Hepatocyte (in vitro differentiated cells): Measurements from ENCODE around the gene RPTOR.

Experiments
- CTCF ChIP-seq: fragments of 200-600 bp; sonication (generic); IDR thresholded peaks from 2 replicates; pipeline ENCODE4 v1.5.1; 2016; ENCODE audit warnings: antibody characterized with exemption, mild to moderate bottlenecking; ENCODE audit not compliant: poor library complexity
- EZH2 ChIP-seq: fragments of 200-600 bp; sonication (generic); IDR thresholded peaks from 2 replicates; pipeline ENCODE4 v1.6.1; 2016; ENCODE audit warnings: antibody characterized with exemption, mild to moderate bottlenecking, borderline replicate concordance
- EZH2phosphoT487 ChIP-seq: fragments of 200-600 bp; sonication (generic); IDR thresholded peaks from one replicate; pipeline ENCODE4 v1.6.1; 2018; ENCODE audit warnings: antibody characterized with exemption, mild to moderate bottlenecking, low read depth, moderate library complexity; ENCODE audit not compliant: unreplicated experiment, severe bottlenecking

- TF ChIP-seq CTCF (no peak), EZH2phosphoT487 (no peak), EZH2 (no peak)
Measured at GRCh38 chr17:80712089-80712488, 167.5 kb downstream of the RPTOR start.
